CD14-positive monocyte (primary cell): ENCODE measurements around the gene TMEM132D. TPM values are rescaled to one million over a fixed set of nuclear protein-coding genes. Genes with fewer than 3 reads are reported as not detected.

Experiments used
- DNase-seq, 3 donors: peaks; one replicate each; pipeline ENCODE4 v3.0.0-alpha.2; 2011 to 2022
- H2AFZ ChIP-seq: 2 replicates; pipeline ENCODE4 v1.6.0; 2012; ENCODE audit warnings: mild to moderate bottlenecking, low read depth, low read length, inconsistent platforms; ENCODE audit not compliant: insufficient read depth, poor library complexity, severe bottlenecking
- H3K27ac ChIP-seq, 2 donors: 1 replicate in 1 of 2; 2 replicates in 1 of 2; pipeline ENCODE4 v1.5.1; 2012 to 2013; ENCODE audit warnings: low read length in 2 of 2, control low read depth in 1 of 2, inconsistent platforms in 1 of 2, low read depth in 1 of 2, mild to moderate bottlenecking in 1 of 2
- H3K27me3 ChIP-seq, 2 donors: one replicate each; pipeline versions ENCODE4 v1.6.0 to v1.6.1; 2011 to 2013; ENCODE audit warnings: low read length in 2 of 2; ENCODE audit not compliant: control insufficient read depth in 2 of 2, insufficient read depth in 2 of 2
- H3K36me3 ChIP-seq, 2 donors: replicated peaks in 1 of 2; 1 replicate in 1 of 2; 2 replicates in 1 of 2; pipeline versions ENCODE4 v1.5.1 to v1.6.1; 2012 to 2013; ENCODE audit warnings: low read length in 2 of 2, control low read depth in 1 of 2, inconsistent platforms in 1 of 2, mild to moderate bottlenecking in 1 of 2; ENCODE audit not compliant: insufficient read depth in 2 of 2, control insufficient read depth in 1 of 2
- H3K4me1 ChIP-seq, 2 donors: 1 replicate in 1 of 2; 2 replicates in 1 of 2; pipeline versions ENCODE4 v1.5.1 to v1.6.1; 2012 to 2013; ENCODE audit warnings: low read length in 2 of 2, control low read depth in 1 of 2, inconsistent platforms in 1 of 2, mild to moderate bottlenecking in 1 of 2, moderate library complexity in 1 of 2; ENCODE audit not compliant: insufficient read depth in 2 of 2, control insufficient read depth in 1 of 2
- H3K4me2 ChIP-seq: replicated peaks from 2 replicates; pipeline ENCODE3; 2012; ENCODE audit warnings: low read length, moderate library complexity, mild to moderate bottlenecking; ENCODE audit not compliant: poor library complexity, severe bottlenecking; ENCODE audit errors: extremely low read depth
- H3K4me3 ChIP-seq, 3 experiments: fragments of 200-600 bp in 1 of 3; sonication (generic) in 1 of 3; replicated peaks in 1 of 3; 1 replicate in 2 of 3; 2 replicates in 1 of 3; pipeline ENCODE4 v1.5.1; 2011 to 2013; ENCODE audit warnings: low read length in 3 of 3, mild to moderate bottlenecking in 3 of 3, control low read depth in 2 of 3, low read depth in 2 of 3, inconsistent platforms in 1 of 3, moderate library complexity in 1 of 3
- H3K79me2 ChIP-seq: 2 replicates; pipeline ENCODE4 v1.6.0; 2012; ENCODE audit warnings: mild to moderate bottlenecking, control low read depth, inconsistent platforms, low read length, moderate library complexity; ENCODE audit not compliant: insufficient read depth
- H3K9ac ChIP-seq: 2 replicates; pipeline ENCODE4 v1.6.0; 2017; ENCODE audit warnings: low read length, mild to moderate bottlenecking; ENCODE audit not compliant: insufficient read depth, poor library complexity, severe bottlenecking
- H3K9me3 ChIP-seq, 2 donors: replicated peaks in 1 of 2; 1 replicate in 1 of 2; 2 replicates in 1 of 2; pipeline versions ENCODE4 v1.5.1 to v1.6.1; 2012 to 2013; ENCODE audit warnings: low read length in 2 of 2, control low read depth in 1 of 2; ENCODE audit not compliant: control insufficient read depth in 1 of 2, insufficient read depth in 1 of 2
- H4K20me1 ChIP-seq: 2 replicates; pipeline ENCODE4 v1.6.0; 2012; ENCODE audit warnings: mild to moderate bottlenecking, low read length, control low read depth, moderate library complexity; ENCODE audit not compliant: insufficient read depth
- H3K27ac Mint-ChIP-seq, 7 donors: one replicate each; pipeline ENCODE4 v1.8.0; 2020; ENCODE audit warnings: mild to moderate bottlenecking in 7 of 7, mixed read lengths in 7 of 7, moderate library complexity in 6 of 7, inconsistent platforms in 2 of 7
- H3K27me3 Mint-ChIP-seq, 3 donors: one replicate each; pipeline ENCODE4 v1.8.0; 2021 to 2022; ENCODE audit warnings: low read depth in 3 of 3, mild to moderate bottlenecking in 3 of 3, mixed read lengths in 3 of 3, moderate library complexity in 3 of 3, inconsistent platforms in 1 of 3
- H3K36me3 Mint-ChIP-seq, 2 donors: one replicate each; pipeline ENCODE4 v1.8.0; 2020; ENCODE audit warnings: mixed read lengths in 2 of 2, inconsistent platforms in 1 of 2, mild to moderate bottlenecking in 1 of 2
- H3K4me1 Mint-ChIP-seq: one replicate; pipeline ENCODE4 v1.8.0; 2020; ENCODE audit warnings: mild to moderate bottlenecking, mixed read lengths
- H3K4me3 Mint-ChIP-seq, 2 donors: one replicate each; pipeline ENCODE4 v1.8.0; 2020; ENCODE audit warnings: mild to moderate bottlenecking in 2 of 2, mixed read lengths in 2 of 2, moderate library complexity in 1 of 2
- H3K9me3 Mint-ChIP-seq, 7 donors: one replicate each; pipeline ENCODE4 v1.8.0; 2020 to 2022; ENCODE audit warnings: mixed read lengths in 7 of 7, mild to moderate bottlenecking in 6 of 7, moderate library complexity in 6 of 7, inconsistent platforms in 2 of 7
- CTCF ChIP-seq: fragments of 200-600 bp; IDR thresholded peaks from one replicate; pipeline ENCODE4 v1.8.0; 2022; ENCODE audit warnings: antibody characterized with exemption, mild to moderate bottlenecking
- WGBS: methylation state at CpG from one replicate; pipeline ENCODE4 v1.1.5; 2013; ENCODE audit warnings: missing lambda C conversion rate; ENCODE audit not compliant: insufficient coverage; 5-methylcytosine and 5-hydroxymethylcytosine counted together
- intact Hi-C, 2 donors: fragments of 100-400 bp; cut with micrococcal nuclease; formaldehyde crosslinking; loops; one replicate each; pipeline versions ENCODE4 v1.15.0 to v1.15.1; 2023
- polyA plus RNA-seq, 3 donors: library from polyadenylated mRNA; depleted of rRNA in 1 of 3; unstranded in 2 of 3; stranded (reverse) in 1 of 3; fragments of 300-500 nt in 2 of 3; fragments of >200 nt in 1 of 3; fragmentation: Illumina TruSeq in 2 of 3; gene quantifications; 1 replicate in 2 of 3; 2 replicates in 1 of 3; pipeline ENCODE4 v1.2.3, GENCODE V29; 2012 to 2021

Gene TMEM132D
- polyA plus RNA-seq, 3 donors: 0.04 TPM; not detected in 2

GRCh38 chr12:129704232-129704830 is 199.5 kb downstream of the TMEM132D start:
- Histone ChIP-seq H3K9ac (no peak overlapping the region), H2AFZ (no peak overlapping the region), H3K27ac (no peak overlapping the region), H4K20me1 (no peaks in the 10 kb centered on the region), H3K79me2 (no peaks in the 10 kb centered on the region), H3K4me2 (no peak overlapping the region), H3K9me3 (peaks cover 48 to 65% of the 10 kb centered on the region in 2 donors), H3K36me3 (no peaks in the 10 kb centered on the region), H3K4me3 (no peak overlapping the region), H3K27me3 (no peaks in the 10 kb centered on the region), H3K4me1 (no peaks in the 10 kb centered on the region)
- WGBS: 52% methylated on average over 5 of the region's 11 CpGs
- no peak overlapping the region for H3K4me3 Mint-ChIP-seq
- no peak for DNase-seq
- TF ChIP-seq CTCF: no peak
- no peaks in the 10 kb centered on the region for H3K36me3 Mint-ChIP-seq
- intact Hi-C loops: no loop called here
- H3K4me1 Mint-ChIP-seq: no peaks in the 10 kb centered on the region
- peaks cover 11 to 28% (median 19%) of the 10 kb centered on the region in 7 donors for H3K9me3 Mint-ChIP-seq
- no peak overlapping the region for H3K27ac Mint-ChIP-seq
- peaks cover 0 to 2% (median 0%) of the 10 kb centered on the region in 3 donors for H3K27me3 Mint-ChIP-seq

DNA sequence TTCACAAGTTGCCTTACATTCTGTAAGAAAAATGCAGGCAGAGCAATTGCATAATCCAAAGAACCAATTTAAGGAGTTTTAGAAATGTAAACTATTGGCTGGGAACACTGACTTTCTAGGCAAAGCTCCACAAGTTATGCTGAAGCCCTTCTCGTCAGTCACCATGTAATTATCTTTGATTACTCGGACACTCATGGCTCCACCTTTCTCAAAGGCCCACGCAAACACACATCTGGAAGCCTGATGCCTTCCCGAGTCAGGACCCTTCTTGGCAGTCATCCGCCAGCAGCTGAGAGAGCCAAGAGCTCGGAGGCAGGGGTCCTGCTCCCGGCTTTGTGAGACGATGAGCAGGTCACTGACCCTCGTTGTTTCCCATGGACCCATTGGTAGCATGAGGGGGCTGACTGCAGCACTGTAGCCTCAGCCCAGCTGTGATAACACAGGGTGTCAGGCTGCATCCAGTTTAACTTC is 202.2 kb downstream of the TMEM132D start:
- Mint-ChIP-seq H3K27me3 (peaks cover 0 to 2% (median 0%) of the 10 kb centered on the region in 3 donors), H3K4me3 (no peak overlapping the region), H3K36me3 (no peaks in the 10 kb centered on the region), H3K4me1 (no peaks in the 10 kb centered on the region), H3K27ac (no peak overlapping the region), H3K9me3 (peaks cover 8 to 22% (median 14%) of the 10 kb centered on the region in 7 donors)
- Histone ChIP-seq H3K27ac (no peak overlapping the region), H3K4me1 (no peaks in the 10 kb centered on the region), H3K4me3 (no peak overlapping the region), H4K20me1 (no peaks in the 10 kb centered on the region), H3K9me3 (peaks cover 43 to 52% of the 10 kb centered on the region in 2 donors), H3K79me2 (no peaks in the 10 kb centered on the region), H2AFZ (no peak overlapping the region), H3K27me3 (no peaks in the 10 kb centered on the region), H3K9ac (no peak overlapping the region), H3K36me3 (no peaks in the 10 kb centered on the region), H3K4me2 (no peak overlapping the region)
- DNase-seq: no peak
- no peak for TF ChIP-seq CTCF
- 85% methylated on average over 9 of the region's 9 CpGs for WGBS
- intact Hi-C loops: no loop called here
